ENCODE results near the gene PCDHGA7.
"Not testable (repeated sequence)": the region's sequence is repeated elsewhere in the genome, so short reads cannot be mapped to it uniquely, and the experiment has no call there.

The PCDHGA7 gene

GRCh38 chr5:141432726-141433125 is 50.2 kb downstream of the PCDHGA7 start:
- DNase-seq: not testable (repeated sequence)

GRCh38 chr5:141434006-141434405 is 51.5 kb downstream of the PCDHGA7 start:
- DNase-seq: no peak

Data from NCI-H510A treated with DMSO at 0.1 percent for 48 hours (cell line).